Neural progenitor cell (in vitro differentiated cells): ENCODE results near the gene JPT2. TPM values are rescaled to one million over a fixed set of nuclear protein-coding genes. Genes with fewer than 3 reads are reported as not detected.

ENCODE experiments used
- DNase-seq: peaks from one replicate; pipeline ENCODE4 v3.0.0-alpha.2; 2016; ENCODE audit warnings: low spot score
- H2AFZ ChIP-seq: fragments of 200-600 bp; sonication (generic); replicated peaks from 2 replicates; pipeline ENCODE4 v1.6.1; 2016; ENCODE audit warnings: antibody characterized with exemption
- H3F3A ChIP-seq: fragments of 200-600 bp; sonication (generic); 2 replicates; pipeline ENCODE4 v1.6.1; 2016; ENCODE audit warnings: antibody characterized with exemption, low read depth
- H3K27ac ChIP-seq: fragments of 200-600 bp; sonication (generic); 2 replicates; pipeline ENCODE4 v1.5.1; 2016; ENCODE audit warnings: mild to moderate bottlenecking
- H3K27me3 ChIP-seq: fragments of 200-600 bp; sonication (generic); 2 replicates; pipeline ENCODE4 v1.6.1; 2016; ENCODE audit warnings: mild to moderate bottlenecking, moderate library complexity
- H3K36me3 ChIP-seq: fragments of 200-600 bp; sonication (generic); 2 replicates; pipeline ENCODE4 v1.5.1; 2016
- H3K4me1 ChIP-seq: fragments of 200-600 bp; sonication (generic); 2 replicates; pipeline ENCODE4 v1.6.1; 2016; ENCODE audit warnings: mixed run types
- H3K4me2 ChIP-seq: fragments of 200-600 bp; sonication (generic); 2 replicates; pipeline ENCODE4 v1.6.1; 2016
- H3K4me3 ChIP-seq: fragments of 200-600 bp; sonication (generic); 2 replicates; pipeline ENCODE4 v1.5.1; 2016
- H3K79me2 ChIP-seq: fragments of 200-600 bp; sonication (generic); 2 replicates; pipeline ENCODE4 v1.6.1; 2016; ENCODE audit warnings: low read depth
- H3K9ac ChIP-seq: fragments of 200-600 bp; sonication (generic); 2 replicates; pipeline ENCODE4 v1.6.1; 2016
- H3K9me3 ChIP-seq: fragments of 200-600 bp; sonication (generic); 2 replicates; pipeline ENCODE4 v1.5.1; 2016; ENCODE audit warnings: low read depth
- H4K20me1 ChIP-seq: fragments of 200-600 bp; sonication (generic); 2 replicates; pipeline ENCODE4 v1.6.1; 2016; ENCODE audit warnings: low read depth
- H3K27ac Mint-ChIP-seq: 3 replicates; pipeline ENCODE4 v1.8.0; 2021; ENCODE audit warnings: mixed read lengths
- H3K27me3 Mint-ChIP-seq: 2 replicates; pipeline ENCODE4 v1.8.0; 2022; ENCODE audit warnings: low read depth, mild to moderate bottlenecking, inconsistent platforms, moderate library complexity, mixed read lengths; ENCODE audit not compliant: insufficient read depth
- H3K36me3 Mint-ChIP-seq: 3 replicates; pipeline ENCODE4 v1.8.0; 2021; ENCODE audit warnings: mixed read lengths
- H3K4me1 Mint-ChIP-seq: 3 replicates; pipeline ENCODE4 v1.8.0; 2021; ENCODE audit warnings: mixed read lengths
- H3K4me3 Mint-ChIP-seq: 3 replicates; pipeline ENCODE4 v1.8.0; 2021; ENCODE audit warnings: mild to moderate bottlenecking, moderate library complexity, mixed read lengths
- H3K9me3 Mint-ChIP-seq: 3 replicates; pipeline ENCODE4 v1.8.0; 2020; ENCODE audit warnings: mixed read lengths
- EZH2 ChIP-seq: fragments of 200-600 bp; sonication (generic); IDR thresholded peaks from 2 replicates; pipeline ENCODE4 v1.6.1; 2017; ENCODE audit warnings: antibody characterized with exemption, mild to moderate bottlenecking, moderate library complexity
- EZH2phosphoT487 ChIP-seq: fragments of 200-600 bp; sonication (generic); IDR thresholded peaks from 2 replicates; pipeline ENCODE4 v1.6.1; 2017; ENCODE audit warnings: antibody characterized with exemption
- total RNA-seq: library from RNA; depleted of rRNA; stranded (reverse); fragments of >200 nt; gene quantifications from 2 replicates; pipeline ENCODE4 v1.2.3, GENCODE V29; 2015; ENCODE audit warnings: low replicate concordance
- TF ChIP-seq, protein P1 (sequence below): fragments of 200-600 bp; sonication (generic); IDR thresholded peaks from 2 replicates; pipeline ENCODE4 v1.5.1; 2017; ENCODE audit warnings: antibody characterized with exemption, mild to moderate bottlenecking

The JPT2 gene
- total RNA-seq, 1 donor from 2014 or later, result 187 TPM

GRCh38 chr16:1708083-1708767 is 30.1 kb downstream of the JPT2 start:
- Mint-ChIP-seq H3K27me3 (peaks cover 14% of the 10 kb centered on the region), H3K4me1 (peaks cover 23% of the 10 kb centered on the region), H3K4me3 (peak overlapping the region; percentile 94), H3K27ac (no peak overlapping the region), H3K36me3 (no peaks in the 10 kb centered on the region), H3K9me3 (no peaks in the 10 kb centered on the region)
- TF ChIP-seq EZH2phosphoT487, result no peak
- Histone ChIP-seq H3K9ac (no peak overlapping the region), H3K27me3 (no peaks in the 10 kb centered on the region), H4K20me1 (peaks cover 68% of the 10 kb centered on the region), H2AFZ (no peak overlapping the region), H3K4me3 (no peak overlapping the region), H3K4me2 (peak overlapping the region; percentile 98), H3K4me1 (peaks cover 10% of the 10 kb centered on the region), H3K9me3 (no peaks in the 10 kb centered on the region), H3K79me2 (peaks cover 66% of the 10 kb centered on the region), H3K36me3 (no peaks in the 10 kb centered on the region), H3F3A (peaks cover 32% of the 10 kb centered on the region), H3K27ac (no peak overlapping the region)
- DNase-seq, result no peak

GRCh38 chr16:1708768-1709180 is 30.7 kb downstream of the JPT2 start:
- H3F3A ChIP-seq, result peaks cover 29% of the 10 kb centered on the region
- no peaks in the 10 kb centered on the region for H3K27me3 ChIP-seq
- H3K36me3 ChIP-seq, result no peaks in the 10 kb centered on the region
- peaks cover 72% of the 10 kb centered on the region for H3K79me2 ChIP-seq
- peaks cover 10% of the 10 kb centered on the region for H3K4me1 ChIP-seq
- Mint-ChIP-seq H3K27ac (no peak overlapping the region), H3K36me3 (no peaks in the 10 kb centered on the region), H3K27me3 (peaks cover 14% of the 10 kb centered on the region), H3K4me1 (peaks cover 23% of the 10 kb centered on the region), H3K9me3 (no peaks in the 10 kb centered on the region), H3K4me3 (peak overlapping the region; percentile 67)
- H3K9ac ChIP-seq, result no peak overlapping the region
- no peak overlapping the region for H3K4me3 ChIP-seq
- H2AFZ ChIP-seq, result no peak overlapping the region
- H3K27ac ChIP-seq, result no peak overlapping the region
- DNase-seq, result no peak
- TF ChIP-seq EZH2 (no peak), EZH2phosphoT487 (no peak)
- TF ChIP-seq, protein P1, sequence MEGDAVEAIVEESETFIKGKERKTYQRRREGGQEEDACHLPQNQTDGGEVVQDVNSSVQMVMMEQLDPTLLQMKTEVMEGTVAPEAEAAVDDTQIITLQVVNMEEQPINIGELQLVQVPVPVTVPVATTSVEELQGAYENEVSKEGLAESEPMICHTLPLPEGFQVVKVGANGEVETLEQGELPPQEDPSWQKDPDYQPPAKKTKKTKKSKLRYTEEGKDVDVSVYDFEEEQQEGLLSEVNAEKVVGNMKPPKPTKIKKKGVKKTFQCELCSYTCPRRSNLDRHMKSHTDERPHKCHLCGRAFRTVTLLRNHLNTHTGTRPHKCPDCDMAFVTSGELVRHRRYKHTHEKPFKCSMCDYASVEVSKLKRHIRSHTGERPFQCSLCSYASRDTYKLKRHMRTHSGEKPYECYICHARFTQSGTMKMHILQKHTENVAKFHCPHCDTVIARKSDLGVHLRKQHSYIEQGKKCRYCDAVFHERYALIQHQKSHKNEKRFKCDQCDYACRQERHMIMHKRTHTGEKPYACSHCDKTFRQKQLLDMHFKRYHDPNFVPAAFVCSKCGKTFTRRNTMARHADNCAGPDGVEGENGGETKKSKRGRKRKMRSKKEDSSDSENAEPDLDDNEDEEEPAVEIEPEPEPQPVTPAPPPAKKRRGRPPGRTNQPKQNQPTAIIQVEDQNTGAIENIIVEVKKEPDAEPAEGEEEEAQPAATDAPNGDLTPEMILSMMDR, result no peak
- H4K20me1 ChIP-seq, result peaks cover 74% of the 10 kb centered on the region
- H3K9me3 ChIP-seq, result no peaks in the 10 kb centered on the region
- no peak overlapping the region for H3K4me2 ChIP-seq

GRCh38 chr16:1709356-1709755 is 31.3 kb downstream of the JPT2 start:
- Histone ChIP-seq H3K27ac (no peak overlapping the region), H3K36me3 (no peaks in the 10 kb centered on the region), H3K4me3 (no peak overlapping the region), H3F3A (peaks cover 23% of the 10 kb centered on the region), H3K9ac (no peak overlapping the region), H3K4me1 (peaks cover 10% of the 10 kb centered on the region), H3K9me3 (no peaks in the 10 kb centered on the region), H3K27me3 (no peaks in the 10 kb centered on the region), H4K20me1 (peaks cover 80% of the 10 kb centered on the region), H3K79me2 (peaks cover 77% of the 10 kb centered on the region), H3K4me2 (no peak overlapping the region), H2AFZ (no peak overlapping the region)
- Mint-ChIP-seq H3K4me1 (peaks cover 24% of the 10 kb centered on the region), H3K4me3 (no peak overlapping the region), H3K9me3 (no peaks in the 10 kb centered on the region), H3K36me3 (no peaks in the 10 kb centered on the region), H3K27me3 (peaks cover 15% of the 10 kb centered on the region), H3K27ac (no peak overlapping the region)
- DNase-seq, result no peak
- TF ChIP-seq, protein P1, result no peak

DNA sequence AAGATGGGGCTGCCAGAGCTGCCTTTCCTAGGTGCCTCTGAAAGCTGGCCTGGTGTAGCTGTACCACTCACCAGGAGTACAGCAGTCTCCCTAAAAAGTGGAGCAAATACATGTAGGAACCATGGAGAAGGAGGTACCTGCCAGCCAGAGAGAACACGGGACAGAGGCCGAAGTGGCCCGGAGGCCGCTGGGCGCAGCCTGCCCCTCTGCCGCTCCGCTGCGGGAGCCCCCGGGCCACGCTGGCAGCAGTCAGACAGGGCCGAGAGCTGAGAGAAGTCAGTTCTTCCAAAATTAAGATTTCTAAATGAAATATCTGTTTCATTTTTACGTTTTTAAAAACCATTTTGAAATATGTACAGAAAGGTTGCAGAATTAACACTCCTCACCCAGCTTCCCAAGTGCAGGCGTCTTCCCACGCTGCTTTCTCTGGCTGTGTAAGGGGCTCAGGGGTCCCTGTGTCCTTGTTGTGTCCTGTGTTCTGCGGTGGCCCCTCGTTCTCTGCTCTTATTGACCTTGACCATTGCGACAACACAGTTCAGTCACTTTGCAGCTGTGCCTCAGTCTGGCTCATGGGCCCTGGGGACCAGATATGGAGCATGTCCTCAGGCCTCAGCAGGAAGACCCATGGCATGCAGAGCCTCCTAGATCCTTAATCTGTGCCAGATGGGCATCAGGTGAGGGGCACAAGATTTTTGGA is 32.9 kb downstream of the JPT2 start:
- peaks cover 93% of the 10 kb centered on the region for H3K79me2 ChIP-seq
- H3K4me3 Mint-ChIP-seq, result no peak overlapping the region
- H3F3A ChIP-seq, result peaks cover 8% of the 10 kb centered on the region
- no peak for DNase-seq
- H3K27ac Mint-ChIP-seq, result no peak overlapping the region
- no peak overlapping the region for H3K4me3 ChIP-seq
- no peaks in the 10 kb centered on the region for H3K9me3 Mint-ChIP-seq
- H3K9ac ChIP-seq, result no peak overlapping the region
- H4K20me1 ChIP-seq, result peaks cover 92% of the 10 kb centered on the region
- H3K4me2 ChIP-seq, result no peak overlapping the region
- peaks cover 10% of the 10 kb centered on the region for H3K27me3 Mint-ChIP-seq
- no peak overlapping the region for H2AFZ ChIP-seq
- peaks cover 2% of the 10 kb centered on the region for H3K36me3 Mint-ChIP-seq
- H3K36me3 ChIP-seq, result no peaks in the 10 kb centered on the region
- peaks cover 10% of the 10 kb centered on the region for H3K4me1 ChIP-seq
- H3K27me3 ChIP-seq, result no peaks in the 10 kb centered on the region
- no peak overlapping the region for H3K27ac ChIP-seq
- H3K9me3 ChIP-seq, result no peaks in the 10 kb centered on the region
- H3K4me1 Mint-ChIP-seq, result peaks cover 14% of the 10 kb centered on the region
- no peak for TF ChIP-seq EZH2
